ENCODE measurements around the gene TAS2R38.

DNA sequence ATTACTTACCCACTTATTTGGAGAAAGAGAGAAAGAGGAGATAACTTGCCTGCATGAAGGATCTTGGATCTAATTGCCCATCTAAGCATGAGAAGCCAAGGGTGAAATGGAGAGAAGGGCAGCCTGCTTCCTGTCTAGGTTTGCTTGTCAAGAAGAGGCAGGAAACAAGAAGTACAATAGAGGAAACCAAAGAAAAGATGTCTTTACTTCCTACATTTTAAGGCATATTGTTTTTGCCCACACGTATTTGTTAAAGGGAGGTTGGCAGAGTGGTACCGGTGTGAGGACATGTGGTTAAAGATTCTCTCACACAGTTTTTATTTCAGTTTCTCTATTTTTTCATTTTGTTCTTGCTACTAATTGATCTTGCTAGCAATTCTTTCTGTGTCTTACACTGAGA lies 6.0 kb upstream of the TAS2R38 start:
- TF ChIP-seq, protein P1, sequence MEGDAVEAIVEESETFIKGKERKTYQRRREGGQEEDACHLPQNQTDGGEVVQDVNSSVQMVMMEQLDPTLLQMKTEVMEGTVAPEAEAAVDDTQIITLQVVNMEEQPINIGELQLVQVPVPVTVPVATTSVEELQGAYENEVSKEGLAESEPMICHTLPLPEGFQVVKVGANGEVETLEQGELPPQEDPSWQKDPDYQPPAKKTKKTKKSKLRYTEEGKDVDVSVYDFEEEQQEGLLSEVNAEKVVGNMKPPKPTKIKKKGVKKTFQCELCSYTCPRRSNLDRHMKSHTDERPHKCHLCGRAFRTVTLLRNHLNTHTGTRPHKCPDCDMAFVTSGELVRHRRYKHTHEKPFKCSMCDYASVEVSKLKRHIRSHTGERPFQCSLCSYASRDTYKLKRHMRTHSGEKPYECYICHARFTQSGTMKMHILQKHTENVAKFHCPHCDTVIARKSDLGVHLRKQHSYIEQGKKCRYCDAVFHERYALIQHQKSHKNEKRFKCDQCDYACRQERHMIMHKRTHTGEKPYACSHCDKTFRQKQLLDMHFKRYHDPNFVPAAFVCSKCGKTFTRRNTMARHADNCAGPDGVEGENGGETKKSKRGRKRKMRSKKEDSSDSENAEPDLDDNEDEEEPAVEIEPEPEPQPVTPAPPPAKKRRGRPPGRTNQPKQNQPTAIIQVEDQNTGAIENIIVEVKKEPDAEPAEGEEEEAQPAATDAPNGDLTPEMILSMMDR (IDR thresholded peaks at IDR 0.05): no peak
- TF ChIP-seq POLR2AphosphoS5 (IDR thresholded peaks at IDR 0.05) (no peak), EP300 (IDR thresholded peaks at IDR 0.05) (no peak)
